ENCODE data around the gene PPDPF.
"Not testable (repeated sequence)": the region's sequence is repeated elsewhere in the genome, so short reads cannot be mapped to it uniquely, and the experiment has no call there.

The PPDPF gene

DNA sequence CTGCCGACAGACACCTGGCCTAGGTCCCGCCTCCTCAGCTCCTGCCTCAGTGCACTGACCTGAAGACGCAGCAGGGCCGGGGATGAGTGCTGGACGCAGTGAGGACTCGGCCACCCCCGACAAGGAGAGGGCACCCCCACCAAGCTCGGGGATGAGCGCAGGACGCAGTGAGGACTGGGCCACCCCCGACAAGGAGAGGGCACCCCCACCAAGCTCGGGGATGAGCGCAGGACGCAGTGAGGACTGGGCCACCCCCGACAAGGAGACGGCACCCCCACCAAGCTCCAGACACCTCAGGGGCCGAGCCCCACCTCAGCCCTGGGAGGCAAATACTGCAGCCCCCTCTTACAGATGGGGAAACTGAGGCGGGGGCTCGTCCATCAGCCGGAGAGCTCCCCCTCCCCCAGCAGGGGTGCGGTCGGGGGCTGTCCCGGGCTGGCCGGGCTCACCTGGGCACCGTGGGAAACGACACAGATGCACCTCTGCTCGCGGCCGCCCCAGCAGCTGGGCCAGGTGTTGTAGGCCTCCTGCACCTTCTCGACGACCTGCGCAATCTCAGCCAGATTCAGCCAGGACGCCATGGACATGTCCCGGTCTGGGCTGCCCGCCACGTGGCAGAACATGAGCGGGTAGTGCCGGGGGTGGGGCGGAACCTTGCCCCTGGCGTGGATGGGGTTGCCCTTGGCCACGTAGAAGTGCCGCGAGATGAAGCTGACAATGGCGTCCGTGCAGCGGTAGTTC, 46.0 kb downstream of the PPDPF start:
- DNase-seq, result no peak

DNA sequence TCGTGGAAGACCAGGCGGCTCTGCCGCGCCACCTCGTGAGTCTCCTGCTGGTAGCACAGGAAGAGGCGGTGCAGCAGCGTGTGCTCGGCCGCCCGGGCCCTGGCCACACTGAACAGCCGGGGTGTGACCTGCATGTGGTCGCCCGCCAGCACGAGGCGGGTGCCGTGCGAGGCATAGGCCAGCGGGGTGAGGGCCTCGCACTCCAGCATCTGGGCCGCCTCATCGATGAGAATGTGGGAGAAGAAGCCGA, 46.5 kb downstream of the PPDPF start:
- no peak for DNase-seq

DNA sequence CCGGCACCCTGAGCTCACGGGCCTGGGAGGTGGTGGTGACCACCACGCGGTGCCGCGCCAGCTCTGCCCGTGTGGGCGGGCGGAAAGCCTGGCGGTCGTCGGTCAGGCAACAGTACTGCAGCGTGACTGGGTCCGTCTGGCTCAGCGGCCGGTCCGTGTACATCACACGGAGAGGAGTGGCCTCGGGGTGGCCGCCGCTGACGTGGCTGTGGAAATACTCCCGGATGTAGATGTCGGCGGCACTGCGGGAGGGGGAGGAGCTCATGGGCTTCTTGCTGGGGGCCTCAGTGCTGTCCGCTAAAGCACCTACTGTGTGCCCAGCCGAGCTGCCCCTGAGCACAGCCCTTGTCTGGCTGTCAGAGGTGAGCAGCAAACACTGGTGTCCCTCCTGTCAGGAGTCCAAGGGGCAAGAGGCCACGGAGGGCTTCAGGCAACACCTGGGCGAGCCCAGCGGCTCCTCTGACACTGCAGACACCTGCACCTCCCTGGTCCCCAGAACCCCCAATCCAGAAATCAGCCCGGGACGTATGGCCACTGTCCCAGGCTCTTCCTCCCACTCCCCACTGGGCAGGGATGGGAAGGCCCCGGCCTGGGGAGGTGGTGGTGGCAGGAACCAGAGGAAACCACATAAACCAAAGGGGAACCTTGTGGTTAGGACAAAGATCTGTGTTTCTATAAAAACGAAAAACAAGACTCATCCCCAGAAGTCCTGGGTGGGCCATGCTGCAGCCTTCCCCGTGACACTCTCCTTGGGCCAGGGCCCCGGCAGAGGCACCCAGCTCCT, 47.0 kb downstream of the PPDPF start:
- peak; percentile 81 to 82 for DNase-seq

DNA sequence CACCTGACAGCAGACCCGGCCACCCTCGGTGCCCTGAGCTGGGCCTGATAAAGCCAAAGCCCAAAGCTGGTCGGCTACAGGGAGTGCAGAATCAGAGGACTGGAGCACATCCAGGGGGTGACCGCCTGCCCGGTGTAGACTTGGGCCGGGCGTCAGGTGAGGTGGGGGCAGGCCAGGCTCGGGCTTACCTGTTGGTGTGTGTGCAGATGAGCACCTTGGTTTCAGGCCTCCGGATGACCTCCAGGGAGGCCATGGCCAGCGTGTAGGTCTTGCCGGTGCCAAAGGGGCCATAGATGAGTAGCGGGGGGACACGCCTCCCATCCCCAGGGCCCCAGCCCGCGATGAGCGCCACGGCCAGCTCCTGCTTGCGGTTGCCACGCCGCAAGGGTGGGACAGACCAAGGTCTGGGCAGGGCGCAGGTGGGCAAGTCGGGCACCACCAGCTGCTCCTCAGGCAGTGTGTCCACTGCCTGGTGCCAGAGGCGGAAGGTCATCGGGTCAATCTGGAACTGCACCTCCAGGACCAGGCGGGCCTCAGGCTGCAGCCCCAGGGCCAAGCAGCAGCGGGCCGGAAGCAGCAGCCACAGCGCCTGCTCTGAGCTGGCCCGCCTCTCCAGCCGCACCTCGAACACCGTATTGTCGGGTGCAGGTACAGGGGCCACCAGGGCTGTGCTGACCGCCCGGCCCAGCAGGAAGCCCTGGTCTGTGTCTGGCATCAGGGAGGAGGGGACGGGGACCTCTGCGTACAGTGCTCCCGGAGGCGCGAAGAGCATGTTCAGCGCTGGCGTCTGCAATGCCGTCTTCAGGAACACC, 47.8 kb downstream of the PPDPF start:
- DNase-seq, result no peak

DNA sequence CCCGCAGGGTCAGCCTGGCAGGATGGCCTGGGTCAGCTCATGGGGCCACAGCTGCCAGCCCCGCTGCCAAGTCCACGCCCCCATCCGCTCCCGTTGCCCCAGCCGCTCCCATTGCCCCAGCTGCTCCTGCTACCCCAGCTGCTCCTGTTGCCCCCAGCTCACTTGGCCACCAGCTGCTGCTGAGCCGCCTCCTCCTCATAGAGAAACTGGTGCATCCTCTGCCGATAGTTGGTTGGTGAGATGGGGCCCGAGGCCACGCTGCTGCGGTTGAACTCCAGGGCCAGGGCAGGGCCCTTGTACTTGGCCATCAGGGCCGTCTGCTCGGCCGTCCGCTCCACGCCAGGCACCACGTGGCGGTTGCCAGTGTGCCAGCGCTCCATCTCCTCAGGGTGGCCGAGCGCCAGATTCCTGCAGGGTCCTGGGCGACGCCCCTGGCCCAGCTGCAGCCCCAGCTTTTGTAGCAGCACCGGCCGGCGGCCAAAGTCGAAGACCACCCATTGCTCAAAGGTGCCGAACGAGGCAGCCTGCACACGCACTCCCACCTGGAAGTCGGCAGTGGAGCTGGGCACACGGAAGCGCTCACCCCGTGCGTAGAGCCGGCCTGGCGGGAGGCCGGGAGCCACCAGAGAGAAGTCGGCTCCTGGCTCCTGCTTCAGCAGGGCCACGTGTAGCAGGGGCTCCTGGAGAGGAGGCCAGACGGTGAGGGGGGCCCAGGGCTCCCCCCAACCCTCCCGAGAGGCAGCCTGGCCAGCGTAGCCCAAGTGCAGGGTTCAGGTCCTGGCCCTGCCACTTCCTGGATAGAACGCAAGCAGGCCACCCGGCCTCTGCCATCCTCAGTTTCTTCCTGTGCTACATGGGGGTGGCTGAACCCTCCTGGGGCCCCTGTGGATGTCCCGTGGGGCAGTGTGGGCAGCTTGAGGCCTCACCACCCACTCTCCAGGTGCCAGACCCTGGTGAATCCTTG, 48.7 kb downstream of the PPDPF start:
- DNase-seq, result no peak

DNA sequence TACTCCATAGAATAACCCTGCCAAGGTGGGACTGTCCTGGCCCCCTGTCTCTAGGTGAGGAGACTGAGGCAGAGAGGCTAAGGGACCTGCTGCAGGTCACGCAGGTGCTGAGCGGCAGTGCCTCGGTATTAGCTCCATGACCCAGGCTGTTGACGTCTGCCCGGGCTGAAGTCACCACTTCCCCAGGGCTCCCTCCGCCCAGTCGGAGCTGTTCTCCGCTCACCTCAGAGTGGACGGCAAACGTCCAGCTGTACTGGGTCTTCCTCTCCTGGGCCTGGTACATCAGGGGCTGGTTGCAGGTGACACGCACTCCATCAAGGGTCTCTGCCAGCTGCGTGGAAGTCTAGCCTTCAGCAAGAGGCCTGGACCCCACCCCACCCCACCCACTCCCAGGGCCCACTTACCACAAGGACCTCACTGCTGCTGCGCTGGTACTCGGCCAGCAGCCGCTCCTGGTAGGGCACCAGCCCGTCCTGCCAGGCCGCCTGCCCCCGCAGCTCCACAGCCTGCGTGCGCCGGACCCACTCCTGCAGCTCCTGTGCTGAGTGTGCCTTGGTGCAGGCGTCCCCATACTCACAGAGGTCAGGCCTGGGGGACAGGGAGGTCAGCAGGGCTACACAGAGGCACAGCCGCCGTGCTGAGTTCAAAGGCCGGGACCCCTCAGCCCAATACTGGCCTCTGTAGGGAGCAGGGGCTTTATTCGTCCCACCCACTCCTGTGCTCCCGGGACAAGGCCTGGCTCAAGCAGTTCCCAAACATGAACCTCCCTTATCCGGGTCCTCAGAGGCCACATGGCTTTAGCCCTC, 49.9 kb downstream of the PPDPF start:
- DNase-seq, result no peak

DNA sequence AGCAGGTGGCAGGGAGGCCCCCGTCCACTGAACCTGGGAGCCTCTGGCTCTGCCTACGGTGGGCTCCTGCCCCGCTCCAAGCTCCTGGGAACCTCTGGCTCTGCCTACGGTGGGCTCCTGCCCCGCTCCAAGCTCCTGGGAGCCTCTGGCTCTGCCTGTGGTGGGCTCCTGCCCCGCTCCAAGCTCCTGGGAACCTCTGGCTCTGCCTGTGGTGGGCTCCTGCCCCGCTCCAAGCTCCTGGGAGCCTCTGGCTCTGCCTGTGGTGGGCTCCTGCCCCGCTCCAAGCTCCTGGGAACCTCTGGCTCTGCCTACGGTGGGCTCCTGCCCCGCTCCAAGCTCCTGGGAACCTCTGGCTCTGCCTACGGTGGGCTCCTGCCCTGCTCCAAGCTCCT, 50.5 kb downstream of the PPDPF start:
- not testable (repeated sequence) for DNase-seq
